ENCODE measurements around the gene SEMA3E.
"Not testable (repeated sequence)": the region's sequence is repeated elsewhere in the genome, so short reads cannot be mapped to it uniquely, and the experiment has no call there.

The SEMA3E gene

GRCh38 chr7:83486957-83487356 is 162.0 kb downstream of the SEMA3E start:
- no peak for DNase-seq (ENCODE audit: low read depth)

- no peak for DNase-seq (ENCODE audit: low read depth)
Measured at GRCh38 chr7:83486536-83486935, 162.4 kb downstream of the SEMA3E start.

- no peak for DNase-seq (ENCODE audit: low read depth)
Measured at GRCh38 chr7:83484826-83485225, 164.1 kb downstream of the SEMA3E start.

DNA sequence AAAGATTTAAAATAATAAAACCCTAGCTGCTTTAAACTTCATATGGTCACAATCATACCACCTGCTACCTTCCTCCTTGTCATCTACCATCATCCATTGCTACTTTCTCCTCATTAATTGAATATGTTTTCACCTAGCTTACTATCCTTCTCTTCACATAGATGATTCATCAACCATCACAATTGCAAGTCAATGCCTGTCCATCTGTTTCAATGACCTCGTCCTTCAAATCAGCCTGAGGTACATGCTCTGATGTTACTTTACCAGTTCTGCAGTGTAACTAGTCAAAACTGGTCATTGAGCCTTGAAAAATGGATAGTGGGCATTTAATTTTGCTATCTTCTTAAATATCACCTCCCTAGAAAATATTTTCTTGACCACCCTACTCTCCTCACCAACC is 164.7 kb downstream of the SEMA3E start:
- no peak for DNase-seq (ENCODE audit: low read depth)

DNA sequence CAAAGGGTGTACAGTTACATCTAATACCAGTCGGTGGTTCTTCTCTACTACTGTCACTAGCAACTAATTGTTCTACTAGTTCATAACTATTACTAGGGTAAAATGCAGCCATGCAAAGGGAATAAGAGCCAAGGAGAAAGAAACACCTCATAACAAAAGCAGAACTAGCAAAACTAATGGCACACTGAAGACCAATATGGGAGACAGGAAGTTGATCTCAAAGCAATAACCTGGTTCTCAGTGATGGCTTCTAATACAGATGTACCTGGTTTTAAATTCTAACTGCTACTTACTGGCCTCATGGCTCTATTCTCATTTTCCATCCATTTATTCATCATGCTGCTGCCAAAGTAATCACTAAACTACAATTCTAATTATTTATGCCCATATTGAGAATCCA is 170.3 kb downstream of the SEMA3E start:
- DNase-seq (ENCODE audit: low read depth), result no peak

GRCh38 chr7:83476511-83477050 is 172.4 kb downstream of the SEMA3E start:
- DNase-seq (ENCODE audit: low read depth), result no peak

DNA sequence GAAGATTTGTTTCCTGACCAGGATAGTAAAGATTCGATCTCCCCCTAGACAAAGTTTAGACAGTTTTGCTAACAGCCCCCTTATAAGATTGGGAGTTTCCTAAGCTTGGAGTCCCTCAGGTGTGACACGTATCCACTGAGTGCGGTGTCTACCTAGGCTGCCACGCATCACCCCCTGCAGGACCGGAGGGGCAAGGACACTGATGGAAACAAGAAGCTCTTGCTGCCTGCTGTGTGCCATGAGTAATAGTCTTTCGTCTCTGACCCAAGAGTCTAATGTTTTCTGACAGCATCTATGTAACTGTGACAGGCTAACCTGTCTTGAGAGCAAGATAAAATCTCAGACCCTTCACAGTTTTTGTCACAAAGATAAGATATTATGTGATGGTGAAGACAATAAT is 173.5 kb downstream of the SEMA3E start:
- DNase-seq (ENCODE audit: low read depth), result no peak

DNA sequence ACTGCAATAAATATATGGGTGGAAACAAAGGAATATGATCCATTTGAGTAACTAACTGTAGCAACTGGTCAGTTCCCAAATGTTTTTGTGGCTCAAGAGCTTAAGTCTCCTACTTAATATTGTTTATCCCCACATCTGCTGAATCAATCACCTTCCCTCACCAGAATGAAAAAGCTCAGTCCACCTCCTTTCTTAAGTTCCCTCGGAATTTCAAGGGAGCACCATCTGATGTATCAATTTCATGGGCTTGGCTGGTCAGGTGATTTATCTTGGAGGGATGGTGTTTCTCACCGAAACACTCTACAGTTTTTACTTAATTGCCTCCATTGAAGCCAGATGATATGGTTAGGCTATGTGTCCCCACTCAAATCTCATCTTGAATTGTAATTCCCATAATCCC is 176.6 kb downstream of the SEMA3E start:
- no peak for DNase-seq (ENCODE audit: low read depth)

- no peak for DNase-seq (ENCODE audit: low read depth)
Measured at GRCh38 chr7:83469491-83469890, 179.4 kb downstream of the SEMA3E start.

DNA sequence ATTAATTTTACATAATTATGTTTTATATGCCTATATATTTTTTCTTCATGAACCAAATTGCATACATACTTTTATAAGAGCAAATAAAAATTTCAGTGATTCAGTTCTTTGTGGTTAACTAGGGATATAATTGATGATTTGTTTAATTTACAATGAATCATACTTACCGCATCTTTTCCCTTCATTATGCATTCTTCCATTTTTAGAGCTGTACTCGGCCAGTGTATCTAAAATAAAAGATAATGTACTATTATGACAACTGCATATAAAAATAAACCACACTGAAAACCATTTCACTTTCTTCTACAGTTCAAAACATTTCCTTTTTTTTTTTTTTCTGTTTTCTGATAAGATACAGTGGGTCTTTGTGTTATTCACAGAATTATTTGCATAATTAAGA is 179.9 kb downstream of the SEMA3E start:
- DNase-seq (ENCODE audit: low read depth), result no peak

- no peak for DNase-seq (ENCODE audit: low read depth)
Measured at GRCh38 chr7:83468251-83468739, 180.6 kb downstream of the SEMA3E start.

DNA sequence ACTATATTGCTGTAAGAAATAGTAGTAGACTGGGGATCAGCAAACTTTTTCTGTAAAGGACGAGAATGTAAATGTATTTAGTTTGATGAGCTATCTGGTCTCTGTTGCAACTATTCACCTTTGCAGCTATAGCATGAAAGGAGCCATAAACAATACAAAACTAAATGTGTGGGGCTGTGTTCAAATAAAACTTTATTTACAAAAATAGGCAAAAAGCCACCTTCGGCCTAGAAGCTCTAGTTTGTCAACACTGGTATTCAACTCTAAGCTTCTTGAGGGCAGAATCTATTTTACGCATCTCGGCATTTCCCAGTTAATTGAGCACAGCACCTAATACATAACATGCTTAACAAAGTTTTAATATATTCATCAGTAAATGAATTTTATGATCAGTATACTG is 181.4 kb downstream of the SEMA3E start:
- DNase-seq (ENCODE audit: low read depth), result no peak

GRCh38 chr7:83466956-83467355 is 182.0 kb downstream of the SEMA3E start:
- DNase-seq (ENCODE audit: low read depth), result no peak

GRCh38 chr7:83466187-83466923 is 182.6 kb downstream of the SEMA3E start:
- no peak for DNase-seq (ENCODE audit: low read depth)

GRCh38 chr7:83465643-83466042 is 183.3 kb downstream of the SEMA3E start:
- DNase-seq (ENCODE audit: low read depth), result no peak

DNA sequence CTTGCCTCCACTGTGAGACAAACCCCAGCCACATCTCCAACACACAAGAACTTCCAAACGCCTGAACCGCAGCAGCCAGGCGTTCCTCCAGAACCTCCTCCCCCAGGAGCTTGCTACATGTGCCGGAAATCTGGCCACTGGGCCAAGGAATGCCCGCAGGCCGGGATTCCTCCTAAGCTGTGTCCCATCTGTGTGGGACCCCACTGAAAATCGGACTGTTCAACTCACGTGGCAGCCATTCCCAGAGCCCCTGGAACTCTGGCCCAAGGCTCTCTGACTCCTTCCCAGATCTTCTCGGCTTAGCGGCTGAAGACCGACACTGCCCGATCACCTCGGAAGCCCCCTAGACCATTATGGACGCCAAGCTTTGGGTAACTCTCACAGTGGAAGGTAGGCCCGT is 187.1 kb downstream of the SEMA3E start:
- not testable (repeated sequence) for DNase-seq (ENCODE audit: low read depth)

- not testable (repeated sequence) for DNase-seq (ENCODE audit: low read depth)
Measured at GRCh38 chr7:83459930-83460653, 188.8 kb downstream of the SEMA3E start.

- not testable (repeated sequence) for DNase-seq (ENCODE audit: low read depth)
Measured at GRCh38 chr7:83459101-83459929, 189.6 kb downstream of the SEMA3E start.

DNA sequence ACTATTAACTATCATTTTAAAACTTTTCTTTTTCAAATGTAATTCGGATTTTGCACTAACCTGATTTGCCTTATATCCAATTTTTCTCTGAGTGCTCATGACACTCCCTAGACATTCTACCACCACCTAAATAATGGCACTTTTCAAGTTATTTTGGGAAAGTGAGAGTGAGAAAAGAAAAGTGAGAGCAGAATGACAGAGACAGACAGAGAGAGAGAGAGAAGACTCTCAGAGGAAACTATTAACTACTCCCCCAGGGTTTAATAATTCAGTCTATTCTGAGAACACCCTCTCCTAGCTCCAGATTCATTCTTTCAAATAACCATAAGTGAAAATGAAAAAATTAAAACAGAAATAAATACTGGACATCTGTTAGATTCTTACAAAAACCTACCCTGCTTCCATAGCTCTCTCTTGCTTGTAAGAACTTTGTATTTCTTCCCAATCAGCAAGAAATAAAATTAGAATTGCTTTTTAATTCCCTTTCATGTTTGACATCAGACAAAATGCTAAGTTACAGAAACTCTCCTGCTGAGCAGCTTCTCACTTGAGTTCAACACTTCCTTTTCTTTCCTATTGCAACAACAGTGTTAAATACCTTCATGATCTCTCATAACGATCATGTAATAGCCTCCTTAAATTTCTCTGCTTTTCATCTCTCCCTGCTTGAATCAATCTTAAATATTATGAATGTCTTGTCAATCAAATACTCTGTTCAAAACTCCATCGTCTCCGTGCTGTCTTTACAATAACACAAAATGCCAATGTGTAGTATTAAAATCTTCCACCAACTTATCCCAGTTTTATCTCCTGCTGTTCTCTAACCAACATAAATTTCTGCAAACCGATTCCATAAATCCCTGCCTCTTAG is 191.7 kb downstream of the SEMA3E start:
- DNase-seq (ENCODE audit: low read depth), result no peak

GRCh38 chr7:83456413-83456812 is 192.5 kb downstream of the SEMA3E start:
- no peak for DNase-seq (ENCODE audit: low read depth)

GRCh38 chr7:83455612-83456011 is 193.3 kb downstream of the SEMA3E start:
- no peak for DNase-seq (ENCODE audit: low read depth)

Measured in T follicular helper cell (primary cell).